DND-41 (cell line): Measurements from ENCODE around the gene SGO2.

Experiments
- ATAC-seq: fragments of 200-7000 bp; cut with Tn5 transposase; 3 replicates; pipeline ENCODE4 v1.9.1; 2021; ENCODE audit warnings: low read depth; ENCODE audit not compliant: insufficient read depth
- DNase-seq: peaks from one replicate; pipeline ENCODE4 v3.0.0-alpha.2; 2020
- H2AFZ ChIP-seq: 2 replicates; pipeline ENCODE4 v1.6.0; 2012; ENCODE audit warnings: low read depth, low read length
- H3K27ac ChIP-seq: 2 replicates; pipeline ENCODE4 v1.5.1; 2012; ENCODE audit warnings: low read length, inconsistent platforms
- H3K27me3 ChIP-seq: fragments of 200-600 bp; sonication (generic); 2 replicates; pipeline ENCODE4 v1.6.0; 2012; ENCODE audit warnings: low read length, mild to moderate bottlenecking, inconsistent platforms; ENCODE audit not compliant: insufficient read depth, poor library complexity
- H3K36me3 ChIP-seq: 2 replicates; pipeline ENCODE4 v1.5.1; 2012; ENCODE audit warnings: low read length, inconsistent platforms; ENCODE audit not compliant: insufficient read depth
- H3K4me1 ChIP-seq: 2 replicates; pipeline ENCODE4 v1.5.1; 2012; ENCODE audit warnings: mild to moderate bottlenecking, low read length; ENCODE audit not compliant: insufficient read depth
- H3K4me2 ChIP-seq: 2 replicates; pipeline ENCODE4 v1.6.0; 2012; ENCODE audit warnings: mild to moderate bottlenecking, moderate library complexity, low read length, inconsistent platforms; ENCODE audit not compliant: insufficient read depth
- H3K4me3 ChIP-seq, 2 experiments: fragments of 200-600 bp in 1 of 2; shearing (Covaris generic) in 1 of 2; 2 replicates each; pipeline ENCODE4 v1.5.1; 2012 to 2016; ENCODE audit warnings: inconsistent platforms in 2 of 2, low read length in 2 of 2, mild to moderate bottlenecking in 2 of 2, low read depth in 1 of 2, moderate library complexity in 1 of 2
- H3K79me2 ChIP-seq: 2 replicates; pipeline ENCODE4 v1.6.0; 2012; ENCODE audit warnings: low read length, inconsistent platforms; ENCODE audit not compliant: insufficient read depth
- H3K9ac ChIP-seq: 2 replicates; pipeline ENCODE4 v1.6.0; 2012; ENCODE audit warnings: low read depth, mild to moderate bottlenecking, inconsistent platforms, low read length, moderate library complexity
- H3K9me3 ChIP-seq: 2 replicates; pipeline ENCODE4 v1.5.1; 2012; ENCODE audit warnings: low read length, moderate library complexity, mild to moderate bottlenecking, inconsistent platforms; ENCODE audit not compliant: insufficient read depth, severe bottlenecking
- H4K20me1 ChIP-seq: 2 replicates; pipeline ENCODE4 v1.6.0; 2012; ENCODE audit warnings: low read length; ENCODE audit not compliant: insufficient read depth
- EZH2 ChIP-seq: IDR thresholded peaks from 3 replicates; pipeline ENCODE4 v1.6.1; 2012; ENCODE audit warnings: borderline replicate concordance, low read depth, mild to moderate bottlenecking, moderate library complexity, low read length, inconsistent platforms; ENCODE audit not compliant: severe bottlenecking
- TF ChIP-seq, protein P1 (sequence below): IDR thresholded peaks from 2 replicates; pipeline ENCODE4 v1.5.1; 2012; ENCODE audit warnings: borderline replicate concordance, low read length, moderate library complexity, mild to moderate bottlenecking; ENCODE audit not compliant: poor library complexity, severe bottlenecking; ENCODE audit errors: extremely low read depth

The SGO2 gene

DNA sequence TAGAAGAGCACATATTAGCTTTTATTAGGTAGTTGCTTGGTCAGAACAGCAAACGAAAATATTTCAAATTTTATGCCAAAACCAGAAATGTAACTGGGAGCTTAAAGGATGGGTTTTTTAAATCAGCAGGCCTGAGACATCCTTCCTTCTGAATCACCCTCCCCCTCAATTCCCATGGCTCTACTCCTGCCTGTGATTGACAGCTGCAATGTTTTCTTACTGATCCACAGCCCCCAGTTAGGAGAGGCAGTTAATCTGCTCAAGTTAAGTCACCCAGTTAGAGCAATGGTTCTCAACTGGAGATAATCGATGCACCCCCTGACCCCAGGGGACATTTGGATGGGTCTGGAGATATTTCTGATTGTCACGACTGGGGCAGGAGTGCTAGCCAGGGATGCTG, 41.1 kb upstream of the SGO2 start:
- Histone ChIP-seq H3K4me3 (no peak overlapping the region), H4K20me1 (no peaks in the 10 kb centered on the region), H3K9ac (no peak overlapping the region), H3K27me3 (no peaks in the 10 kb centered on the region), H3K9me3 (no peaks in the 10 kb centered on the region), H3K4me2 (no peak overlapping the region), H2AFZ (no peak overlapping the region), H3K4me1 (no peaks in the 10 kb centered on the region), H3K36me3 (peaks cover 6% of the 10 kb centered on the region), H3K79me2 (no peaks in the 10 kb centered on the region), H3K27ac (no peak overlapping the region)
- DNase-seq (no peak), ATAC-seq (no peak)
- TF ChIP-seq, protein P1, sequence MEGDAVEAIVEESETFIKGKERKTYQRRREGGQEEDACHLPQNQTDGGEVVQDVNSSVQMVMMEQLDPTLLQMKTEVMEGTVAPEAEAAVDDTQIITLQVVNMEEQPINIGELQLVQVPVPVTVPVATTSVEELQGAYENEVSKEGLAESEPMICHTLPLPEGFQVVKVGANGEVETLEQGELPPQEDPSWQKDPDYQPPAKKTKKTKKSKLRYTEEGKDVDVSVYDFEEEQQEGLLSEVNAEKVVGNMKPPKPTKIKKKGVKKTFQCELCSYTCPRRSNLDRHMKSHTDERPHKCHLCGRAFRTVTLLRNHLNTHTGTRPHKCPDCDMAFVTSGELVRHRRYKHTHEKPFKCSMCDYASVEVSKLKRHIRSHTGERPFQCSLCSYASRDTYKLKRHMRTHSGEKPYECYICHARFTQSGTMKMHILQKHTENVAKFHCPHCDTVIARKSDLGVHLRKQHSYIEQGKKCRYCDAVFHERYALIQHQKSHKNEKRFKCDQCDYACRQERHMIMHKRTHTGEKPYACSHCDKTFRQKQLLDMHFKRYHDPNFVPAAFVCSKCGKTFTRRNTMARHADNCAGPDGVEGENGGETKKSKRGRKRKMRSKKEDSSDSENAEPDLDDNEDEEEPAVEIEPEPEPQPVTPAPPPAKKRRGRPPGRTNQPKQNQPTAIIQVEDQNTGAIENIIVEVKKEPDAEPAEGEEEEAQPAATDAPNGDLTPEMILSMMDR = no peak
- no peak for TF ChIP-seq EZH2

GRCh38 chr2:200486529-200486928, 39.5 kb upstream of the SGO2 start:
- Histone ChIP-seq H3K79me2 (no peaks in the 10 kb centered on the region), H3K9me3 (no peaks in the 10 kb centered on the region), H3K4me3 (no peak overlapping the region), H4K20me1 (no peaks in the 10 kb centered on the region), H3K4me2 (no peak overlapping the region), H3K36me3 (peaks cover 20% of the 10 kb centered on the region), H3K9ac (no peak overlapping the region), H3K4me1 (no peaks in the 10 kb centered on the region), H3K27me3 (no peaks in the 10 kb centered on the region), H2AFZ (no peak overlapping the region), H3K27ac (no peak overlapping the region)
- ATAC-seq (no peak), DNase-seq (no peak)
- no peak for TF ChIP-seq EZH2
- TF ChIP-seq, protein P1 = no peak

DNA sequence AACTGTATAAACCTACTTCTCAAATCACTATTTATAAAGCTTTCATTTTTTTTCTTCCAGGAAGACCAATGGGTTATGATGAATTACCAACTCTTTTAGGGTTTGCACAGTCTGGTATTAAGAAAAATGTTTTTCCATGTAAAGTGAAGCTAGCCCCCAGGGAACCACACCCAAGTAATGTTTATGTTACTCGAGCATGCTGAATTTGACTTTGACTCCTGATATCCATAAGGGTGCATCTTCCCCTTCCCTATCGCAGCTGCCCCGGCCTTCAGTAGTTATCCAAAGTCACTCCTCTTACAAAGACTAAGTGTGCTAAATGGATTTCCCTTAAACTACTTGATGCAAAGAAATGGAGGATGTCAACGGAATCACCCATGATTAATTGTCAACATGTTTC, 37.8 kb upstream of the SGO2 start:
- no peaks in the 10 kb centered on the region for H3K9me3 ChIP-seq
- no peak overlapping the region for H3K27ac ChIP-seq
- no peaks in the 10 kb centered on the region for H4K20me1 ChIP-seq
- TF ChIP-seq, protein P1 = no peak
- no peak for TF ChIP-seq EZH2
- no peak for ATAC-seq
- no peak overlapping the region for H3K4me2 ChIP-seq
- no peaks in the 10 kb centered on the region for H3K27me3 ChIP-seq
- no peak overlapping the region for H3K9ac ChIP-seq
- peaks cover 35% of the 10 kb centered on the region for H3K36me3 ChIP-seq
- no peak overlapping the region for H3K4me3 ChIP-seq
- no peaks in the 10 kb centered on the region for H3K79me2 ChIP-seq
- no peak for DNase-seq
- H3K4me1 ChIP-seq = no peaks in the 10 kb centered on the region
- no peak overlapping the region for H2AFZ ChIP-seq

GRCh38 chr2:200490001-200490400, 36.0 kb upstream of the SGO2 start:
- peaks cover 52% of the 10 kb centered on the region for H3K36me3 ChIP-seq
- H2AFZ ChIP-seq = no peak overlapping the region
- no peak for ATAC-seq
- H3K4me2 ChIP-seq = no peak overlapping the region
- H3K27me3 ChIP-seq = no peaks in the 10 kb centered on the region
- TF ChIP-seq, protein P1 = no peak
- TF ChIP-seq EZH2 = no peak
- H3K4me3 ChIP-seq = no peak overlapping the region
- no peaks in the 10 kb centered on the region for H3K79me2 ChIP-seq
- H3K4me1 ChIP-seq = no peaks in the 10 kb centered on the region
- H3K9me3 ChIP-seq = no peaks in the 10 kb centered on the region
- H3K9ac ChIP-seq = no peak overlapping the region
- DNase-seq = no peak
- H3K27ac ChIP-seq = no peak overlapping the region
- no peaks in the 10 kb centered on the region for H4K20me1 ChIP-seq
